ENCODE measurements around the gene NR4A3. TPM values are rescaled to one million over a fixed set of nuclear protein-coding genes. Genes with fewer than 3 reads are reported as not detected.

Gene NR4A3
- total and polyA plus RNA-seq, 9 of the 15 experiments (the other 6 are each of a cell fraction or from before 2014, with no cell fraction given), result 0.04 to 0.07 TPM; not detected in 7

DNA sequence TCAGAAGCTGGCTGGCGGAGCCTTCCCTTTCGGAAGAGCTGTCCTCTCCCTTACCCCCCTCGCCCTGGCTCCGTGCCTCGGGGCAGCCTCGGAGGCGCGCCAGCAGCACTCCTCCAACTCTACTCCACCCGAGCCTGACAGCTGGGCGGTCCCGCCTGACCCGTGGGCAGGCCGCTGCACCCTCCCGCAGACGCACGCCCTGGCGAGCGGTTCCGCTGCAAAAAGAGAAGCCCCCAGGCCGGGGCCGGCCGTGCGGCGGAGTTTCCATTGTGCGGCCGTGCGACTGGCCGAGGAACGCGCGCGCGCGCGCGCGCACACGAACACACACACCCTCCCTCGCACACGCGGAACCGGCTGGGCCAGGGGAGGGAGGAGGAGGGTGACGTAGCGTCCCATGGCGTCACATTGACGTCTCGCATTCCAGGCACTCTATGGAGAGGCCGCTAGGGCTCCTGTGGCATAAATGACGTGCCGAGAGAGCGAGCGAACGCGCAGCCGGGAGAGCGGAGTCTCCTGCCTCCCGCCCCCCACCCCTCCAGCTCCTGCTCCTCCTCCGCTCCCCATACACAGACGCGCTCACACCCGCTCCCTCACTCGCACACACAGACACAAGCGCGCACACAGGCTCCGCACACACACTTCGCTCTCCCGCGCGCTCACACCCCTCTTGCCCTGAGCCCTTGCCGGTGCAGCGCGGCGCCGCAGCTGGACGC lies at the start of gene NR4A3 (continued):
- TF ChIP-seq, protein P1, sequence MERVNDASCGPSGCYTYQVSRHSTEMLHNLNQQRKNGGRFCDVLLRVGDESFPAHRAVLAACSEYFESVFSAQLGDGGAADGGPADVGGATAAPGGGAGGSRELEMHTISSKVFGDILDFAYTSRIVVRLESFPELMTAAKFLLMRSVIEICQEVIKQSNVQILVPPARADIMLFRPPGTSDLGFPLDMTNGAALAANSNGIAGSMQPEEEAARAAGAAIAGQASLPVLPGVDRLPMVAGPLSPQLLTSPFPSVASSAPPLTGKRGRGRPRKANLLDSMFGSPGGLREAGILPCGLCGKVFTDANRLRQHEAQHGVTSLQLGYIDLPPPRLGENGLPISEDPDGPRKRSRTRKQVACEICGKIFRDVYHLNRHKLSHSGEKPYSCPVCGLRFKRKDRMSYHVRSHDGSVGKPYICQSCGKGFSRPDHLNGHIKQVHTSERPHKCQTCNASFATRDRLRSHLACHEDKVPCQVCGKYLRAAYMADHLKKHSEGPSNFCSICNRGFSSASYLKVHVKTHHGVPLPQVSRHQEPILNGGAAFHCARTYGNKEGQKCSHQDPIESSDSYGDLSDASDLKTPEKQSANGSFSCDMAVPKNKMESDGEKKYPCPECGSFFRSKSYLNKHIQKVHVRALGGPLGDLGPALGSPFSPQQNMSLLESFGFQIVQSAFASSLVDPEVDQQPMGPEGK (CRISPR knock-in tag; IDR thresholded peaks at IDR 0.05; ENCODE audit: borderline replicate concordance), result no peak
- TF ChIP-seq, protein P2, sequence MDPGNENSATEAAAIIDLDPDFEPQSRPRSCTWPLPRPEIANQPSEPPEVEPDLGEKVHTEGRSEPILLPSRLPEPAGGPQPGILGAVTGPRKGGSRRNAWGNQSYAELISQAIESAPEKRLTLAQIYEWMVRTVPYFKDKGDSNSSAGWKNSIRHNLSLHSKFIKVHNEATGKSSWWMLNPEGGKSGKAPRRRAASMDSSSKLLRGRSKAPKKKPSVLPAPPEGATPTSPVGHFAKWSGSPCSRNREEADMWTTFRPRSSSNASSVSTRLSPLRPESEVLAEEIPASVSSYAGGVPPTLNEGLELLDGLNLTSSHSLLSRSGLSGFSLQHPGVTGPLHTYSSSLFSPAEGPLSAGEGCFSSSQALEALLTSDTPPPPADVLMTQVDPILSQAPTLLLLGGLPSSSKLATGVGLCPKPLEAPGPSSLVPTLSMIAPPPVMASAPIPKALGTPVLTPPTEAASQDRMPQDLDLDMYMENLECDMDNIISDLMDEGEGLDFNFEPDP (CRISPR knock-in tag; IDR thresholded peaks at IDR 0.05), result no peak
- peak; percentile 37; the same call in 1 of the 2 replicates for TF ChIP-seq L3MBTL2 (IDR thresholded peaks at IDR 0.05)
- TF ChIP-seq, protein P3, sequence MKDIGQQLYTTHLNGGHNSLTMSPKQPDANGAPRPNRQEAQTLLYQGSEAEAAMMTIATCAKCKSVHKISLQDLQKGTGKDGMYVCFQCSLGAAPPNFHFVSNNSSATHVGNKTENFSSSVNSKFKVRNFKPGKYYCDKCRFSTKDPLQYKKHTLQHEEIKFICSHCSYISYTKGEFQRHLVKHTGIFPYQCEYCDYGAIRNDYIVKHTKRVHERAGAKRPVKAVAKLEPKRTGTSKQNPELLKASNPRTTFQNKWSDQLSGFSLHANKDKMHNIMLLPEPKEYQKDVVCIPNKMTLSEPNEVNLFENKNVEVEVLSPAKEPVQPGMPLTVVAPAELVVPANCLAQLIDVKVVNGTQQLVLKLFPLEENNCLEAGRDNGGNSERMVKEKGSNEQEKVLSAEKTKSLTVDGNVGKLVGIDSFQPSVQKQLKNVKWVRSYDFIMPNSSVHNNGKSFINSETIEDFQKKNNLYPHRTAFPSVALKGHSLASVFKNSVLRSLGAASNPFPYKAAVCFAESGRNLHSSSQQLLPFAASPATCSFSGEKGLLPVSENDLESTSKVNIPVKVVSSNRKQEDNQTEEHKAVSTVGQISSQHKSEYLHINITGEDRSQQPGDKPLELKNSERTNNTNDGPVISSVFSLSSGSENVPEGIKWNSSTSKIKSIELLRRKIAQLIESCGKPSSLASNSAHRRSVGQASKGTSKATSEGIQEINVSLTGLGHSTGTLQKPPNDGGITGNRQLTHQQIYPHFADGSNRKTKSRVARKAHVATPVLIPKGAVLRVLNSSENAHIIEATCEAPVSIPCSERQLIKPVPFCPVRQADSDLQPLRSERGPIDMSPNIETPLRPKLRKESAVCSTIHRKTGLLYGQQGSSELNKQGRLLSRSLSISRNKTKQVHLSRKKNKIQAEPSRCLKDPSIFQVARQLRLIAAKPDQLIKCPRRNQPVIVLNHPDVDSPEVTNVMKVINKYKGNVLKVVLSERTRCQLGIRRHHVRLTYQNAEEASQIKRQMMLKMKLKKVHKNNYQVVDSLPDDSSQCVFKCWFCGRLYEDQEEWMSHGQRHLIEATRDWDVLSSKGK (CRISPR knock-in tag; IDR thresholded peaks at IDR 0.05), result no peak
- TF ChIP-seq, protein P4, sequence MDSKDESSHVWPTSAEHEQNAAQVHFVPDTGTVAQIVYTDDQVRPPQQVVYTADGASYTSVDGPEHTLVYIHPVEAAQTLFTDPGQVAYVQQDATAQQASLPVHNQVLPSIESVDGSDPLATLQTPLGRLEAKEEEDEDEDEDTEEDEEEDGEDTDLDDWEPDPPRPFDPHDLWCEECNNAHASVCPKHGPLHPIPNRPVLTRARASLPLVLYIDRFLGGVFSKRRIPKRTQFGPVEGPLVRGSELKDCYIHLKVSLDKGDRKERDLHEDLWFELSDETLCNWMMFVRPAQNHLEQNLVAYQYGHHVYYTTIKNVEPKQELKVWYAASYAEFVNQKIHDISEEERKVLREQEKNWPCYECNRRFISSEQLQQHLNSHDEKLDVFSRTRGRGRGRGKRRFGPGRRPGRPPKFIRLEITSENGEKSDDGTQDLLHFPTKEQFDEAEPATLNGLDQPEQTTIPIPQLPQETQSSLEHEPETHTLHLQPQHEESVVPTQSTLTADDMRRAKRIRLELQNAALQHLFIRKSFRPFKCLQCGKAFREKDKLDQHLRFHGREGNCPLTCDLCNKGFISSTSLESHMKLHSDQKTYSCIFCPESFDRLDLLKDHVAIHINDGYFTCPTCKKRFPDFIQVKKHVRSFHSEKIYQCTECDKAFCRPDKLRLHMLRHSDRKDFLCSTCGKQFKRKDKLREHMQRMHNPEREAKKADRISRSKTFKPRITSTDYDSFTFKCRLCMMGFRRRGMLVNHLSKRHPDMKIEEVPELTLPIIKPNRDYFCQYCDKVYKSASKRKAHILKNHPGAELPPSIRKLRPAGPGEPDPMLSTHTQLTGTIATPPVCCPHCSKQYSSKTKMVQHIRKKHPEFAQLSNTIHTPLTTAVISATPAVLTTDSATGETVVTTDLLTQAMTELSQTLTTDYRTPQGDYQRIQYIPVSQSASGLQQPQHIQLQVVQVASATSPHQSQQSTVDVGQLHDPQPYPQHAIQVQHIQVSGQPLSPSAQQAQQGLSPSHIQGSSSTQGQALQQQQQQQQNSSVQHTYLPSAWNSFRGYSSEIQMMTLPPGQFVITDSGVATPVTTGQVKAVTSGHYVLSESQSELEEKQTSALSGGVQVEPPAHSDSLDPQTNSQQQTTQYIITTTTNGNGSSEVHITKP (IDR thresholded peaks at IDR 0.05; ENCODE audit: partially characterized antibody), result peak; percentile 45
- TF ChIP-seq ETV6 (IDR thresholded peaks at IDR 0.05; ENCODE audit: borderline replicate concordance in 1 of 2, low read depth in 2 of 2, low read length in 1 of 2), result no peak
- 0 out of 2 replicates have a peak, but pooled peaks have one; percentile 77 for TF ChIP-seq ETV6 (CRISPR knock-in tag; IDR thresholded peaks at IDR 0.05; ENCODE audit: borderline replicate concordance)
- no peak for TF ChIP-seq RBM34 (IDR thresholded peaks at IDR 0.05; ENCODE audit: borderline replicate concordance, insufficient read depth, low read length)
- TF ChIP-seq U2AF2 (optimal IDR thresholded peaks at IDR 0.05; ENCODE audit: low read depth, low read length), result no peak
- TF ChIP-seq FOXA3 (CRISPR knock-in tag; conservative IDR thresholded peaks at IDR 0.05 in 1 of 2, IDR thresholded peaks at IDR 0.05 in 1 of 2), result 0 out of 4 replicates have a peak, but pooled peaks of 1 of the 2 experiments have one; percentile 11
- TF ChIP-seq, protein P5, sequence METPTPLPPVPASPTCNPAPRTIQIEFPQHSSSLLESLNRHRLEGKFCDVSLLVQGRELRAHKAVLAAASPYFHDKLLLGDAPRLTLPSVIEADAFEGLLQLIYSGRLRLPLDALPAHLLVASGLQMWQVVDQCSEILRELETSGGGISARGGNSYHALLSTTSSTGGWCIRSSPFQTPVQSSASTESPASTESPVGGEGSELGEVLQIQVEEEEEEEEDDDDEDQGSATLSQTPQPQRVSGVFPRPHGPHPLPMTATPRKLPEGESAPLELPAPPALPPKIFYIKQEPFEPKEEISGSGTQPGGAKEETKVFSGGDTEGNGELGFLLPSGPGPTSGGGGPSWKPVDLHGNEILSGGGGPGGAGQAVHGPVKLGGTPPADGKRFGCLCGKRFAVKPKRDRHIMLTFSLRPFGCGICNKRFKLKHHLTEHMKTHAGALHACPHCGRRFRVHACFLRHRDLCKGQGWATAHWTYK (CRISPR knock-in tag; IDR thresholded peaks at IDR 0.05), result no peak
- no peak for TF ChIP-seq XRCC5 (IDR thresholded peaks at IDR 0.05; ENCODE audit: low read depth, low read length)
- no peak for TF ChIP-seq E2F3 (CRISPR knock-in tag; IDR thresholded peaks at IDR 0.05)
